Stimulated activated CD4-positive, alpha-beta T cell treated with anti-CD3 and anti-CD28 coated beads, Interleukin-15, amount 100 ng/mL, for 24 hours (primary cell): Measurements from ENCODE around the gene CSH1.
"Not testable (repeated sequence)": the region's sequence is repeated elsewhere in the genome, so short reads cannot be mapped to it uniquely, and the experiment has no call there.

Experiments
- DNase-seq: peaks from one replicate; pipeline ENCODE4 v3.0.0-alpha.2; 2020

Gene CSH1

DNA sequence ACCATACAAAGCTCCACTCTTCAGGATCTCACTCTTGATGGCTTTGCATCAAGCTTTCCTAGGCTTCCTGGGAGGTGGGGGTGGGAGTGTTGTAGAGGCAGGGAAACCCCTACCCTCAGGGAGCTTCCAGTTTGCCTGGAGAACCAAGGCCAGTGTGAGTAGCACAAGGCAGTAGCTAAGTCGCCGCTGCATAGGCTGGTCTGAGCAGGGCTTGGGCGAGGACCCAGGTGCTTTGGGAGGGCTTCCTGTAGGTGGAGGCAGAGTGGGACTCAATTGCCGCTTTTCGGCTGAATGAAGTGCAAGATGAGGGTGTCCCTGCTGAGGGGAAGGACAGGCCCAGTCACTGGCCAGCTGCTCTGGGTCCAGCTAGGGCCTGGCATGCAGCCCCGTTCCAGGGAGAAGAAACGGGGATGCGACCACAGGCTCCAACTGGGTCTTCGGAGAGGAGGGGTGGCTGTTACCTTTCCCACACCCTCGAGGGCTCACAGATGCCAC, 31.8 kb upstream of the CSH1 start:
- no peak for DNase-seq

DNA sequence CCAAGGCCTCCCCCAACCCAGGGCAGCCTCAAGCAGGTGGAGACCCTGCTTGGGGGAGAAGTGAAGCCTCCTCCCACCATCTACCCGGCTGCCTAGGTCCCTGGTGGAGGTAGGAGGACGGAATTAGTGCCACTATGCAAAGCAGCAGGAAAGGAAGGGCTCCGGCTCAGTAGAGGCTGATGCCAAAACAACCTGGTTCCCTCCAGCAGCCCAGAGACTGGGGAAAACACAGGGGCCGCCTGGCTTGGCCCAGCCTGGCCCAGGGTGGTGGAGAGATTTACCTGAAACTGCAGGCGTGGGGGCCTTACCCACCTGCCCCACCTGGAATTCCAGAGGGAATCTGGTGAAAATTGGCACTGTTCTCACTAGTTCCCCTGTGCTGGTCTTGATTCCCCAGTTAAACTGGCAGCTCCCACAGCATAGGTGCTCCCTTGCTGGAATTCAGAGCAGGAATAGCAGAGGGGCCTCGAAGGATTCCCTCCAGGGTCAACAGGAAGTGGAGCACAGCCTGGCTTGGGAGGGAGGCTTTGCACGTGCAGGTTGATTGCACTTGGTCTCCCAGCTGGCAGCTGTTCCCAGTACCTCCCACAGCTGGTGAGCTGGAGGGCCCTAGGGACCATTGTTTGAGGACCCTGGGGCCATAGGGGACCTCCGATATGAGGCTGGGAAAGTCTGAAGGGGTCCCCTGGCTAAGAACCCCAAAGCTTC, 31.2 kb upstream of the CSH1 start:
- DNase-seq = no peak

DNA sequence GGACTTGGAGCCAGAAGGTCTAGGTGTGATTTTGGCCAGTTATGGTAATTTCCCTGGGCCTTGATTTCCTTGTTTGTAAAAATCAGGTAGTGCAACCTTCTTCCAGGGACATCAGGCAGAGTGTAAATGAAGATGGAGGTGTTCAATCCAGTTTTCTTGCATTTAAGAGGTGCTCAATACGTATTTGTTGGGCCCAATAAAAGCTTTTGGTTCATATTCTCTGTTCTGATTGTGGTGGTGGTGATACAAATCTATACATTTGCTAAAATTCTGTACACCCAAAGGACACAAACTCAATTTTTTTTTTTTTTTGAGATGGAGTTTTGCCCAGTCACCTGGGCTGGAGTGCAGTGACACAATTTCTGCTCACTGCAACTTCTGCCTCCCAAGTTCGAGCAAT, 29.8 kb upstream of the CSH1 start:
- no peak for DNase-seq

DNA sequence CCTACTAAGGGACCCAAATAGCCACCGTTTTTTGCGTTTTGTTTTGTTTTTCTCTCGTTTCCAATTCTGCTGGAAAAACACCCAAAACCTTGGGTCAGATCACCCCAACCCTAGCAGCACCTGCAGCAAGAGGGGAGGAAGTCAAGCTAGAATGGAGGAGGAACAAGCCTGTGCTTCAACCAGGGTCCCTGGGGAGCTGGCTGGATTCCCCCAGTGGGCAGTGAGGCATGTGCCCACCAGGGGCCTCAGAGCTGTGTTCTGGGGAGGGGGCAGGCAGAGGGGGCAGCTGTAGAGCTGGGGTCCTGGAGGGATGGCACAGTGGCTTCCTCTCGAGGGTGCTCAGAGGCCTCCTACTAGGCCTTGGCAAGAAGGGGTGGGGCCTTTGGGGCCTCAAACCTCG, 29.2 kb upstream of the CSH1 start:
- DNase-seq = no peak

DNA sequence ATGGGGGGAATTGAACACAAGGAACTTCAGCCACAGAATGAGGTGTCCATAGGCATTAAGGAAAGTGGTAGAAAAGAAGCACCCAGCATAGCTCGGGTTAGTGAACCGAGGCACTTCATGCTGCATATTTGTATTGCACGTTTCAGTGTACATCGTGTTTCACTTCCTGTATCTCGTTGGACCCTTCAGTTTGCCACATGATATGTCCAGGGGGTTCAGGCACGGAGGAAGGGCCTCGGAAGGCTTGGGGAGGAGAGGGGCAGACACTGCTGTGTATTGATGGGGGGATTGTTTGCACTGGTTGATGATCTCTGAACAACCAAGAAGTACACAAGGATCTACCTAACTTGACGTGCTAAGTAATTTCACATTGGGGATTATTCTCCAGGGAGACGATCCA, 26.0 kb upstream of the CSH1 start:
- DNase-seq = not testable (repeated sequence)

GRCh38 chr17:63920779-63921178, 24.4 kb upstream of the CSH1 start:
- not testable (repeated sequence) for DNase-seq

DNA sequence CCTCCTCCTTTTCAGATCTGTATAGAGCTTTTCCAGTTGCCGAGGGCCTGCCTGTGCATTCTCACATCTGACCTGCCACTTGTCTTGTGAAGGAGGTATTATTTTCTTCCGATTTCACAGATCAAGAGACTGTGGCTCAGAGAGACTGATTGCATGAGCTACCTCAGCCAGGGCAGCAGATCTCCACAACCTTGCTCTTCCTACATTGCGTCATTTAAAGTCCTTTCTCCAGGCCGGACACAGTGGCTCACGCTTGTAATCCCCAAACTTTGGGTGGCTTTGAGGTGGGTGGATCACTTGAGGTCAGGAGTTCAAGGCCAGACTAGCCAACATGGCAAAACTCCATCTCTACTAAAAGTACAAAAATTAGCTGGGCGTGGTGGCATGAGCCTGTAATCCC, 23.7 kb upstream of the CSH1 start:
- DNase-seq = not testable (repeated sequence)

DNA sequence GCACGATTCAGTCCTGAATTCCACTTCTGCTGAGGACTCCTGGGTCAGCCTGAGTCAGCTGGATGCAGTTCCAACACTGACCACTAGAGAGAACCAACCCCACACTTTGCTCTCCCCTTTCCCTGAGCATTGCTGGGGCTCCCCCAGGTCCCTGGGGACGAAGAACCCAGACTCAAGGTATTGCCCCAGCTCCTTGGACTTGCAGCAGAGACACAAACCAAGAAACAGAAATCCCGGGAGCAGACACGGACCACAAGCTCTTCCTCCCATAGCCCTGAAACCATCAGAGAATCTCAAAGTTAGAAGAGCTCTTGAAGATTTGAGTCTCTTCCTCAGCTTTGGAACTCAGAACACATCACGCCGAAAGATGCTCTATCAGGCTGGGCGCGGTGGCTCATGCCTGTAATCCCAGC, 22.9 kb upstream of the CSH1 start:
- DNase-seq = peak; percentile 78

DNA sequence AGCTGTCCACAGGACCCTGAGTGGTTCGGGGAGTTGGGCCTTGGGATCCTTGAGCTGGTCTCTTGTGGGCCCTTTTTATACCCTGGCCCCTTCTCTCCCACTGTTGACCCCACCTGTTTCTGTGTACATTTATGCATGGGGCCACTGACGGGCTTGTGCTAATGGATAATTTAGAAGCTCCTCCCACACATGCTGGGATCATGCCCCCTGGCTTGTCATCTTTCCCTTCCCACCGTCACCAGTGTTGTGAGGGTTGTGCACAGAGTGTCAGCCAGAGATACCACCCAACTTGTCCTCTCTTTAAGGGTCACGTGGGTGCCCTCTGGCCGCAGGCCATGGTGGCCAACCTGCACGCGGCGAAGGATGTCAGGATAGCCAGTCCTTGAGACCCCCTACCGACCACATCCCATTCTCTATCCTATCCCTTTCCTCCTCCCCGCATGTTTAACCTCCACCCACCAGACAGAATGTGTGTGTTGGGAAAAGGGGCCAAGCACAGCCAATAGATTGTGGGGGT, 22.5 kb upstream of the CSH1 start, which contains the start of gene GH1:
Gene GH1 (minus strand): TSS at position 51 of the 517 bp plus-strand sequence. CDS start 63 bp downstream, outside the sequence.
- not testable (repeated sequence) for DNase-seq

- DNase-seq = no peak
Measured at GRCh38 chr17:63918305-63918704, 21.9 kb upstream of the CSH1 start.

GRCh38 chr17:63917646-63918045, 21.3 kb upstream of the CSH1 start:
- no peak for DNase-seq

DNA sequence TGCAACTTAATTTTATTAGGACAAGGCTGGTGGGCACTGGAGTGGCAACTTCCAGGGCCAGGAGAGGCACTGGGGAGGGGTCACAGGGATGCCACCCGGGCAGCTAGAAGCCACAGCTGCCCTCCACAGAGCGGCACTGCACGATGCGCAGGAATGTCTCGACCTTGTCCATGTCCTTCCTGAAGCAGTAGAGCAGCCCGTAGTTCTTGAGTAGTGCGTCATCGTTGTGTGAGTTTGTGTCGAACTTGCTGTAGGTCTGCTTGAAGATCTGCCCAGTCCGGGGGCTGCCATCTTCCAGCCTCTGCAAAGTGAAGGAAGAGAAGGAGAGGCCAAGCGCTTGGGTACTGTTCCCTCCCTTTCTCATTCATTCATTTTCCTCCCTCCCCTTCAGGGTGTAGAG, 20.8 kb upstream of the CSH1 start:
- not testable (repeated sequence) for DNase-seq

DNA sequence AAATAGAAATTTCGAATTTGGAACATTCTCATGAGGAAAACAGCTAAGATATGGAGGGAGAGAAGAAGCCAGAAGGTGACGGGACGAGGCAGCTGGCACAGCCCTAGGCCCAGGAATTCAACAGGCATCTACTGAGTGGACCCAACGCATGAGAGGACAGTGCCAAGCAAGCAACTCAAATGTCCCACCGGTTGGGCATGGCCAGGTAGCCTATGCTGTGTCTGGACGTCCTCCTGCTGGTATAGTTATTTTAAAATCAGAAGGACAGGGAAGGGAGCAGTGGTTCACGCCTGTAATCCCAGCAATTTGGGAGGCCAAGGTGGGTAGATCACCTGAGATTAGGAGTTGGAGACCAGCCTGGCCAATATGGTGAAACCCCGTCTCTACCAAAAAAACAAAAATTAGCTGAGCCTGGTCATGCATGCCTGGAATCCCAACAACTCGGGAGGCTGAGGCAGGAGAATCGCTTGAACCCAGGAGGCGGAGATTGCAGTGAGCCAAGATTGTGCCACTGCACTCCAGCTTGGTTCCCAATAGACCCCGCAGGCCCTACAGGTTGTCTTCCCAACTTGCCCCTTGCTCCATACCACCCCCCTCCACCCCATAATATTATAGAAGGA, 20.3 kb upstream of the CSH1 start:
- DNase-seq = no peak

- not testable (repeated sequence) for DNase-seq
Measured at GRCh38 chr17:63915753-63916152, 19.4 kb upstream of the CSH1 start.

DNA sequence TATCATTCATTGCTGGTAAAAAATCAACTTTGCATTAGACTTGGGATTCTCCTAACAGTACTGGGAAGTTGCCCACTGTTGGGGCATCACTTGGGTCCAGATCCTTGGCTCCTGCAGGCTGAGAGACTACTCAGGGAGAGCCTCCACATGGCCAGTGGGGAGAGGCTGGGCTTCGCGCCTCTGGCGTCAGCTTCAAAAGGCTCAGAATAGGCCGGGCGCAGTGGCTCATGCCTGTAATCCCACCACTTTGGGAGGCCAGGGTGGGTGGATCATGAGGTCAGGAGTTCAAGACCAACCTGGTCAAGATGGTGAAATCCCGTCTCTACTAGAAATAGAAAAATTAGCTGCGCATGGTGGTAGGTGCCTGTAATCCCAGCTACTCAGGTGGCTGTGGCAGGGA, 18.1 kb upstream of the CSH1 start:
- DNase-seq = no peak

GRCh38 chr17:63911657-63912100, 15.3 kb upstream of the CSH1 start:
- peak; percentile 74 for DNase-seq

GRCh38 chr17:63911041-63911635, 14.8 kb upstream of the CSH1 start, which contains the start of gene CSHL1:
Gene CSHL1 (minus strand): TSS chr17:63911258. CDS start chr17:63911196, 62 bp downstream.
- DNase-seq = no peak

- DNase-seq = no peak
Measured at GRCh38 chr17:63910096-63910495, 13.7 kb upstream of the CSH1 start.

GRCh38 chr17:63909586-63909985, 13.2 kb upstream of the CSH1 start:
- not testable (repeated sequence) for DNase-seq

GRCh38 chr17:63907161-63907778, 10.9 kb upstream of the CSH1 start:
- DNase-seq = peak; percentile 35

- DNase-seq = not testable (repeated sequence)
Measured at GRCh38 chr17:63904796-63905195, 8.4 kb upstream of the CSH1 start.

DNA sequence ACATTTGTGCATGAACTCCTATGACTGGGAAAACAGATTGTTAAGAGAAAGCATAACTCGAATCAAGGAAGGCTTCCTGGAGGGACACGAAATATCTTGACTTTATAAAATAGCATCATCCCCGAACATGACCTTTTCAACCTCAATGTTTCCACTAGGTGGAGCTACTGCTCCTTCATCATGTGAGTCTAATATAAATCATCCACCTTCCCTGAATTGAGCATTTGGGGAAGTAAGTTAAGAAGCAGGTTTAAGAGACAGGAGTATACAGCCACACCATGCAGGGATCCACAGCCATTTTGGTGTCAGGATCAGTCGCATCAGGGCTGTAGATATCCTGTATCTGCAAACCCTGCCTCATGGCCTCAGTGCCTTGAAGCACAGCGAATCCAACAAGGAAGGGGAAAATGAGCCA, 7.4 kb upstream of the CSH1 start:
- peak; percentile 27 for DNase-seq

- not testable (repeated sequence) for DNase-seq
Measured at GRCh38 chr17:63901971-63902370, 5.6 kb upstream of the CSH1 start.
